Measurements from ENCODE around the gene TADA2B.

DNA sequence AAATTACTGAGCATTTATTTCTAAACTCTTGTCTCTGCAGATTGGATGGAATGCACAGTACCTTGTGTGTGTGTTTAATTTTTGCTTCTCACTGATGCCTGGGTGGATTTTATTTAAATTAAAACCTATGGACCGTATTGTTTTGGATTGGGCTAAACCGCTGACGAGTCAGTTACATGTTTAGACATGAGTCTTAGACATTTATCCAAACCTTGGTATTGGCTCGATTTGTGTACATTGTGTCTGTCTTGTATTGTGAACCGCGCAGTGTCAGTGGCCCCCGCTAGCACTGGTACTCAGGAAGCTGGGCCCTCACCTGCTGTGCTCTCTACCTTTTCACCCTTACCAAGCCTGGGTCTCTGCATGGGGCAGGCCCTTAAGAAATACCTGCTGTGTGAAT is 40.8 kb upstream of the TADA2B start:
- TF ChIP-seq, protein P1, sequence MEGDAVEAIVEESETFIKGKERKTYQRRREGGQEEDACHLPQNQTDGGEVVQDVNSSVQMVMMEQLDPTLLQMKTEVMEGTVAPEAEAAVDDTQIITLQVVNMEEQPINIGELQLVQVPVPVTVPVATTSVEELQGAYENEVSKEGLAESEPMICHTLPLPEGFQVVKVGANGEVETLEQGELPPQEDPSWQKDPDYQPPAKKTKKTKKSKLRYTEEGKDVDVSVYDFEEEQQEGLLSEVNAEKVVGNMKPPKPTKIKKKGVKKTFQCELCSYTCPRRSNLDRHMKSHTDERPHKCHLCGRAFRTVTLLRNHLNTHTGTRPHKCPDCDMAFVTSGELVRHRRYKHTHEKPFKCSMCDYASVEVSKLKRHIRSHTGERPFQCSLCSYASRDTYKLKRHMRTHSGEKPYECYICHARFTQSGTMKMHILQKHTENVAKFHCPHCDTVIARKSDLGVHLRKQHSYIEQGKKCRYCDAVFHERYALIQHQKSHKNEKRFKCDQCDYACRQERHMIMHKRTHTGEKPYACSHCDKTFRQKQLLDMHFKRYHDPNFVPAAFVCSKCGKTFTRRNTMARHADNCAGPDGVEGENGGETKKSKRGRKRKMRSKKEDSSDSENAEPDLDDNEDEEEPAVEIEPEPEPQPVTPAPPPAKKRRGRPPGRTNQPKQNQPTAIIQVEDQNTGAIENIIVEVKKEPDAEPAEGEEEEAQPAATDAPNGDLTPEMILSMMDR (conservative IDR thresholded peaks at IDR 0.05; ENCODE audit: low read depth, low read length), result no peak
- TF ChIP-seq CHD1 (IDR thresholded peaks at IDR 0.05; ENCODE audit: low read depth, low read length), result no peak
- TF ChIP-seq POLR2A (IDR thresholded peaks at IDR 0.05; ENCODE audit: low read depth, low read length), result no peak
- TF ChIP-seq RAD21 (IDR thresholded peaks at IDR 0.05; ENCODE audit: low read length), result no peak
- TF ChIP-seq, protein P2, sequence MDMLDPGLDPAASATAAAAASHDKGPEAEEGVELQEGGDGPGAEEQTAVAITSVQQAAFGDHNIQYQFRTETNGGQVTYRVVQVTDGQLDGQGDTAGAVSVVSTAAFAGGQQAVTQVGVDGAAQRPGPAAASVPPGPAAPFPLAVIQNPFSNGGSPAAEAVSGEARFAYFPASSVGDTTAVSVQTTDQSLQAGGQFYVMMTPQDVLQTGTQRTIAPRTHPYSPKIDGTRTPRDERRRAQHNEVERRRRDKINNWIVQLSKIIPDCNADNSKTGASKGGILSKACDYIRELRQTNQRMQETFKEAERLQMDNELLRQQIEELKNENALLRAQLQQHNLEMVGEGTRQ (IDR thresholded peaks at IDR 0.05; ENCODE audit: low read depth, low read length), result no peak
- no peak for TF ChIP-seq RFX5 (IDR thresholded peaks at IDR 0.05; ENCODE audit: low read depth, low read length)
- no peak for TF ChIP-seq SMC3 (IDR thresholded peaks at IDR 0.05; ENCODE audit: low read depth, low read length)

Measured in IMR-90 (cell line).